Heart left ventricle (tissue), 16 donors: ENCODE results near the gene CLCN1. TPM values are rescaled to one million over a fixed set of nuclear protein-coding genes. Genes with fewer than 3 reads are reported as not detected.

Source experiments
- ATAC-seq, 4 donors: fragments of 200-7000 bp; cut with Tn5 transposase; one replicate each; pipeline ENCODE4 v1.9.1; 2020 to 2022; ENCODE audit warnings: moderate library complexity in 4 of 4, mild to moderate bottlenecking in 3 of 4, moderate number of reproducible peaks in 1 of 4
- DNase-seq, 5 donors: peaks; one replicate each; pipeline ENCODE4 v3.0.0-alpha.2; 2020
- H3K27ac ChIP-seq, 12 donors: fragments of 200-600 bp; sonication (generic) in 4 of 12; one replicate each; pipeline versions ENCODE4 v1.5.0 to v1.8.0; 2016 to 2022; ENCODE audit warnings: mild to moderate bottlenecking in 2 of 12
- H3K27me3 ChIP-seq, 9 donors: fragments of 200-600 bp; sonication (generic) in 2 of 9; one replicate each; pipeline versions ENCODE4 v1.5.1 to v1.8.0; 2016 to 2022; ENCODE audit warnings: mild to moderate bottlenecking in 3 of 9
- H3K36me3 ChIP-seq, 9 donors: fragments of 200-600 bp; sonication (generic) in 2 of 9; one replicate each; pipeline versions ENCODE4 v1.5.0 to v1.8.0; 2018 to 2022; ENCODE audit warnings: mild to moderate bottlenecking in 2 of 9
- H3K4me1 ChIP-seq, 12 donors: fragments of 200-600 bp; sonication (generic) in 4 of 12; one replicate each; pipeline versions ENCODE4 v1.5.0 to v1.8.0; 2016 to 2022; ENCODE audit warnings: mild to moderate bottlenecking in 3 of 12
- H3K4me3 ChIP-seq, 12 donors: fragments of 200-600 bp; sonication (generic) in 4 of 12; one replicate each; pipeline versions ENCODE4 v1.5.0 to v1.8.0; 2017 to 2022; ENCODE audit warnings: mild to moderate bottlenecking in 9 of 12, moderate library complexity in 4 of 12
- H3K9me3 ChIP-seq, 12 donors: fragments of 200-600 bp; sonication (generic) in 4 of 12; one replicate each; pipeline versions ENCODE4 v1.5.0 to v1.8.0; 2016 to 2022; ENCODE audit warnings: mild to moderate bottlenecking in 1 of 12
- CTCF ChIP-seq, 12 donors: fragments of 200-600 bp; sonication (generic) in 4 of 12; IDR thresholded peaks; one replicate each; pipeline versions ENCODE4 v1.5.0 to v1.8.0; 2018 to 2022; ENCODE audit warnings: antibody characterized with exemption in 12 of 12, mild to moderate bottlenecking in 5 of 12
- POLR2A ChIP-seq, 2 donors: fragments of 450-650 bp; IDR thresholded peaks; one replicate each; pipeline ENCODE4 v1.6.1; 2017; ENCODE audit warnings: antibody characterized with exemption in 2 of 2, mild to moderate bottlenecking in 2 of 2, moderate library complexity in 2 of 2
- WGBS, 4 donors: extraction: QIAGEN DNeasy Blood & Tissue Kit in 2 of 4; methylation state at CpG; one replicate each; pipeline versions ENCODE4 v1.1.5 to v1.1.7; 2013 to 2018; 5-methylcytosine and 5-hydroxymethylcytosine counted together
- intact Hi-C, 10 donors: fragments of 100-400 bp; cut with DNase I; formaldehyde crosslinking; loops; one replicate each; pipeline versions ENCODE4 v1.11.1 to v1.14.2; 2022
- polyA plus RNA-seq, 2 donors: library from polyadenylated mRNA; stranded (reverse); fragments of 200-250 nt; gene quantifications; one replicate each; pipeline ENCODE4 v1.2.3, GENCODE V29; 2013
- total RNA-seq, 9 donors: library from RNA; depleted of rRNA in 2 of 9; stranded (reverse); fragments of >200 nt in 2 of 9; fragmentation: NEBNext Ultra II Directional in 3 of 9; extraction: Animal tissue kit (Norgen Biotek cat#: 25700) in 3 of 9; gene quantifications; one replicate each; pipeline versions ENCODE4 v1.1.0 to v1.2.4, GENCODE V29; 2016 to 2023
- donor health status: ischemic (EF 13 %, LVEDD 7.1; RV severe dilation, severe dysfunction).
- donor health status: healthy with polysubstance abuse.
- donor health status: DM: no; HTN: yes; CAD: no.
- donor health status: DM: no; HTN: no; CAD: no.
- donor health status: ischemic (EF 25% LVEDD 6.9; RV normal size, moderate dysfunction).
- donor health status: ischemic (EF 25% LVEDD 5.7; RV mildly dilated, moderate dysfunction).
- donor health status: healthy.
- donor health status: DM: yes; HTN: yes; CAD: no.
- donor health status: ischemic (EF 35%, LVEDD 5.7; RV mildly dilated, moderate dysfunction).
- donor health status: nonischemic (EF 11% LVEDD 7.7; RV severe dilation, severe dysfunction).
- donor health status: DM: yes; HTN: yes; CAD: no.
- donor health status: PGD.
- donor health status: ischemic (EF 29% LVEDD 5.4; RV normal size, mild dysfunction).
- donor health status: nonischemic (EF 23%, LVEDD 6.1; RV moderate dilation, normal function).

CLCN1 gene
- total and polyA plus RNA-seq, 11 donors = 0.03 to 1.4 TPM; not detected in 9

GRCh38 chr7:143361552-143362130, 45.7 kb downstream of the CLCN1 start:
- Histone ChIP-seq H3K4me3 (peak overlapping the region; percentile 11 to 70 (median 51)), H3K4me1 (peaks cover 0 to 18% (median 4%) of the 10 kb centered on the region in 12 donors), H3K9me3 (no peaks in the 10 kb centered on the region), H3K27me3 (peaks cover 5 to 55% (median 32%) of the 10 kb centered on the region in 9 donors), H3K36me3 (no peaks in the 10 kb centered on the region), H3K27ac (no peak overlapping the region)
- TF ChIP-seq CTCF (IDR thresholded peaks at IDR 0.05) (no peak), POLR2A (IDR thresholded peaks at IDR 0.05) (no peak)
- intact Hi-C loops = loop anchor here in 3 of 10 donors (5.0 to 10.0 kb wide), 2 partner anchors 44 to 53 kb away; partner anchors contain the start of gene CLCN1 (in 1 of the 3)
- DNase-seq (no peak), ATAC-seq (no peak)
- WGBS, 4 donors = 2 to 4% (median 4%) methylated on average over 34 to 46 of the region's 46 CpGs

- TF ChIP-seq POLR2A (IDR thresholded peaks at IDR 0.05) (no peak), CTCF (IDR thresholded peaks at IDR 0.05) (no peak)
- Histone ChIP-seq H3K4me3 (peak within 1 kb of the TSS; percentile 11 to 70 (median 51)), H3K36me3 (no peaks in the 10 kb centered on the region), H3K4me1 (peaks cover 0 to 18% (median 4%) of the 10 kb centered on the region in 12 donors), H3K27ac (peak within 1 kb of the TSS in 1 of 12 donors; percentile 25), H3K9me3 (no peaks in the 10 kb centered on the region), H3K27me3 (peaks cover 5 to 55% (median 32%) of the 10 kb centered on the region in 9 donors)
- intact Hi-C loops = loop anchor here in 3 of 10 donors (5.0 to 10.0 kb wide), 2 partner anchors 45 to 52 kb away; partner anchors contain the start of gene CLCN1 (in 1 of the 3)
- 1 to 2% (median 1%) methylated on average over 42 to 112 of the region's 112 CpGs for WGBS, 4 donors
- ATAC-seq (peak in 2 of 4 donors; percentile 42), DNase-seq (no peak)
These were observed 46.5 kb downstream of the CLCN1 start, which contains the start of gene FAM131B for GRCh38 chr7:143362131-143363015. FAM131B (minus strand) TSS chr7:143362713; CDS start chr7:143362603, 110 bp downstream.

GRCh38 chr7:143363016-143363937, 47.4 kb downstream of the CLCN1 start:
- Histone ChIP-seq H3K27ac (no peak overlapping the region), H3K9me3 (no peaks in the 10 kb centered on the region), H3K4me1 (peaks cover 0 to 18% (median 4%) of the 10 kb centered on the region in 12 donors), H3K36me3 (no peaks in the 10 kb centered on the region), H3K27me3 (peaks cover 5 to 55% (median 32%) of the 10 kb centered on the region in 9 donors), H3K4me3 (peak overlapping the region in 11 of 12 donors; percentile 16 to 70 (median 52))
- intact Hi-C loops = loop anchor here in 3 of 10 donors (5.0 to 10.0 kb wide), 2 partner anchors 46 to 52 kb away; partner anchors contain the start of gene CLCN1 (in 1 of the 3)
- 32 to 56% (median 42%) methylated on average over 15 to 19 of the region's 19 CpGs for WGBS, 4 donors
- DNase-seq = no peak
- TF ChIP-seq POLR2A (IDR thresholded peaks at IDR 0.05) (no peak), CTCF (IDR thresholded peaks at IDR 0.05) (no peak)
- ATAC-seq = no peak
